BLaER1 treated with 17β-estradiol and CSF1 and Interleukin-3, amounts not matched to agents 10 nM and 100 nM (cell line): ENCODE data around the gene BHLHE41.

Experiments used
- H3K27ac ChIP-seq, 11 experiments: shearing (Covaris generic); formaldehyde crosslinking; 2 replicates each; pipeline ENCODE4 v1.8.1; 2022
- H3K27me3 ChIP-seq, 11 experiments: shearing (Covaris generic); formaldehyde crosslinking; 2 replicates each; pipeline ENCODE4 v1.8.1; 2022
- H3K36me3 ChIP-seq, 11 experiments: shearing (Covaris generic); formaldehyde crosslinking; 2 replicates each; pipeline ENCODE4 v1.8.1; 2022
- H3K4me1 ChIP-seq, 10 experiments: shearing (Covaris generic); formaldehyde crosslinking; 2 replicates each; pipeline ENCODE4 v1.8.1; 2022
- H3K4me2 ChIP-seq, 11 experiments: shearing (Covaris generic); formaldehyde crosslinking; 2 replicates each; pipeline ENCODE4 v1.8.1; 2022
- H3K4me3 ChIP-seq, 10 experiments: shearing (Covaris generic); formaldehyde crosslinking; 2 replicates each; pipeline ENCODE4 v1.8.1; 2022
- H3K9ac ChIP-seq, 11 experiments: shearing (Covaris generic); formaldehyde crosslinking; 2 replicates each; pipeline ENCODE4 v1.8.1; 2022
- H3K9me3 ChIP-seq, 11 experiments: shearing (Covaris generic); formaldehyde crosslinking; replicated peaks in 1 of 11; 2 replicates each; pipeline ENCODE4 v1.8.1; 2022
- H4K20me1 ChIP-seq, 11 experiments: shearing (Covaris generic); formaldehyde crosslinking; 2 replicates each; pipeline ENCODE4 v1.8.1; 2022
- Cebpa-rat ChIP-seq, 11 experiments: shearing (Covaris generic); IDR thresholded peaks; 2 replicates each; pipeline ENCODE4 v1.8.1; 2022

Gene BHLHE41

GRCh38 chr12:26135571-26135970 is 10.7 kb upstream of the BHLHE41 start:
- no peak overlapping the region for H3K27ac ChIP-seq
- H3K4me1 ChIP-seq = peaks cover 0 to 21% (median 0%) of the 10 kb centered on the region in 10 experiments; a peak in 6 of 20 replicates
- no peaks in the 10 kb centered on the region for H3K36me3 ChIP-seq
- no peak overlapping the region for H3K4me2 ChIP-seq
- no peak overlapping the region for H3K9ac ChIP-seq
- H3K4me3 ChIP-seq = no peak overlapping the region
- TF ChIP-seq Cebpa-rat (IDR thresholded peaks at IDR 0.05) = no peak
- H4K20me1 ChIP-seq = no peaks in the 10 kb centered on the region; a peak in 1 of 22 replicates
- H3K27me3 ChIP-seq = peaks cover 0 to 14% (median 3%) of the 10 kb centered on the region in 11 experiments; a peak in 7 of 22 replicates
- H3K9me3 ChIP-seq = no peaks in the 10 kb centered on the region

DNA sequence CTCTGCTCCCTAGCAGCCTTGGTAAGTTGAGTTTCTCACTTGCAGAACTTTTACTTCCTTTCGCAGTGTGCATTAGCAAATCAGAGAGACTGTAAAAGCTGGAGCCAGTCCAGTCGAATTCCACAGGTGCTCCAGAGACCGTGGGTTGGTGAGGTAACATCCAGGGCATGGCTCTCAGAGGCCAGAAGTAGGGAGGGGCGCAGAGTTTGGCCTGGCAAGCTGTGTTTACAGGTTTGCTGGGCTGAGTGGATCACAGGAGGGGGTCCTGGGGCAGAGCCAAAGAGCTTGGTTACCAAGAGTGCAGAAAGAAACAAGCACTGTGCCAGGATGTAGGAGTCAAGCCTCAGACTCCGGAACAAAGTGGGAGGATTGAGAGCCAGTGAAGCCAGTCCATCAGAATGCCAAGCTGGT is 10.2 kb upstream of the BHLHE41 start:
- Histone ChIP-seq H3K9me3 (no peaks in the 10 kb centered on the region), H3K9ac (no peak overlapping the region), H3K4me3 (no peak overlapping the region), H3K27ac (no peak overlapping the region), H3K27me3 (peaks cover 0 to 19% (median 7%) of the 10 kb centered on the region in 11 experiments; a peak in 11 of 22 replicates), H3K36me3 (no peaks in the 10 kb centered on the region), H3K4me1 (peaks cover 0 to 27% (median 0%) of the 10 kb centered on the region in 10 experiments; a peak in 6 of 20 replicates), H4K20me1 (no peaks in the 10 kb centered on the region; a peak in 1 of 22 replicates), H3K4me2 (no peak overlapping the region)
- TF ChIP-seq Cebpa-rat (IDR thresholded peaks at IDR 0.05) = no peak

DNA sequence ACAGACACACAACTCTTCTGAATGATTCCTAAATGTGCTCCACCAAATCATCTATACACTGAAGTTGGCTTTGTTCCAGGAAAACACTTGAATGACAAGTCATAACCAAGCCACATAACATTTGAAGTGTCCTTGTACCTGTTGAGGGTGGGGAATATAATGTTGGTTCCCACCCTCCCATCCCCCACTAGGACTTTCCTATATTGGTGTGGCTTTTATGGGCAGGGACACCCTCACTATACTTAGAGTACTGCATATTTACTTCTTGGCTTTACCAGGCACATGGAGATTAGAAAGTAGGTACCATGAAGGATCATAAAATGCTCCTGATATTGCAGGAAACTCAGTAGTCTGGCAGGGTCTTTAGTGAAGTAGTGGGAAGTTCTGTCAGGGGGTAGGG is 9.7 kb upstream of the BHLHE41 start:
- H3K27ac ChIP-seq = no peak overlapping the region
- no peak for TF ChIP-seq Cebpa-rat (IDR thresholded peaks at IDR 0.05)
- no peaks in the 10 kb centered on the region for H3K9me3 ChIP-seq
- peaks cover 0 to 24% (median 12%) of the 10 kb centered on the region in 11 experiments; a peak in 16 of 22 replicates for H3K27me3 ChIP-seq
- no peak overlapping the region for H3K4me2 ChIP-seq
- H4K20me1 ChIP-seq = no peaks in the 10 kb centered on the region; a peak in 1 of 22 replicates
- H3K9ac ChIP-seq = no peak overlapping the region
- H3K36me3 ChIP-seq = no peaks in the 10 kb centered on the region
- peaks cover 0 to 29% (median 0%) of the 10 kb centered on the region in 10 experiments; a peak in 6 of 20 replicates for H3K4me1 ChIP-seq
- H3K4me3 ChIP-seq = no peak overlapping the region

DNA sequence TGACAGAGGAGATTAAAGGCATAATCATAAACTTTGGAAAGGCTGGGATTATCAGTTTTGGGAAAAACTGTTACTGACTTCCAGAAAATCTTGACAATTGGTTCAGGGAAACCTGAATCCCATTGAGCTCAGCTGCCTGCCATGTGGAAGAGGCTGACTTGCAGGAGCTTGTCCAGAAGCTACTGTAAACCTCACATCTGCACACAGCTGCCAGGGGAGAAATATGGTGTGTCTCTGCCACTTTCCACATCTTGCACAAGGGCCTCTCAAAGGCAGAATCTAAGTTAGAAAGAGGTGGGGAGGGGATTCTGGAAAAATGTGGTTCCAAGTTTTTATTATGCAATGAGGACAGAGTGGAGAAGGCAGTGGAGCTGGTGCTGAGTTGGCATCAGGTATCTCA is 8.7 kb upstream of the BHLHE41 start:
- no peak overlapping the region for H3K4me2 ChIP-seq
- H3K9me3 ChIP-seq = no peaks in the 10 kb centered on the region
- no peaks in the 10 kb centered on the region for H3K36me3 ChIP-seq
- H3K4me1 ChIP-seq = peaks cover 0 to 29% (median 0%) of the 10 kb centered on the region in 10 experiments; a peak in 6 of 20 replicates
- H3K4me3 ChIP-seq = no peak overlapping the region
- H3K9ac ChIP-seq = no peak overlapping the region
- peaks cover 10 to 34% (median 22%) of the 10 kb centered on the region in 11 experiments for H3K27me3 ChIP-seq
- H4K20me1 ChIP-seq = no peaks in the 10 kb centered on the region; a peak in 1 of 22 replicates
- no peak overlapping the region for H3K27ac ChIP-seq
- no peak for TF ChIP-seq Cebpa-rat (IDR thresholded peaks at IDR 0.05)

DNA sequence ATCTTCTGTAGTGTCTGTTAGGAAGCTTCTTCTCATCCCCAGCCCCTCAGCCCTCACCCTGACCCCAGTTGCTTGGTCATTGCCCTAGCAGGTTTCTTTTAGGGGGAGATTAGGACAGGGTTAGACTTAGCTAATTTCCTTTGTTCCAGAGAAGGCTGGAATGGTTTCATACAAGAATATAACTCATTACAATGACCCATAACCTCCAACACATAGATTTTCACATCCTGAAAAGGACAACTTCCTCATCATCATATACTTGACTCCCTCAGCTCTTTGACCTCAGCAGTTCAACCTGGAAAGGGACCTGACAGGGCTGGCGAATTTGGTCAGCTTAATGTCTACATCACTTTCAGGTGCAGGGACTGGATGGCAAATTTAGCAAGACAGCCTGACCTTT is 8.0 kb upstream of the BHLHE41 start:
- Histone ChIP-seq H4K20me1 (no peaks in the 10 kb centered on the region; a peak in 1 of 22 replicates), H3K36me3 (no peaks in the 10 kb centered on the region), H3K9me3 (no peaks in the 10 kb centered on the region), H3K4me1 (peaks cover 0 to 29% (median 0%) of the 10 kb centered on the region in 10 experiments; a peak in 6 of 20 replicates), H3K9ac (no peak overlapping the region), H3K4me3 (no peak overlapping the region), H3K4me2 (peak overlapping the region in 2 of 11 experiments; percentile 22 to 27; a peak in 2 of 22 replicates), H3K27ac (no peak overlapping the region), H3K27me3 (peaks cover 17 to 41% (median 28%) of the 10 kb centered on the region in 11 experiments)
- TF ChIP-seq Cebpa-rat (IDR thresholded peaks at IDR 0.05) = no peak

GRCh38 chr12:26131936-26132335 is 7.1 kb upstream of the BHLHE41 start:
- Histone ChIP-seq H3K27ac (no peak overlapping the region), H3K4me1 (peaks cover 0 to 35% (median 1%) of the 10 kb centered on the region in 10 experiments; a peak in 9 of 20 replicates), H3K9ac (no peak overlapping the region), H3K4me2 (peak overlapping the region in 2 of 11 experiments; percentile 50 to 55; a peak in 3 of 22 replicates), H3K27me3 (peaks cover 26 to 50% (median 38%) of the 10 kb centered on the region in 11 experiments), H3K9me3 (no peaks in the 10 kb centered on the region), H3K4me3 (no peak overlapping the region), H3K36me3 (no peaks in the 10 kb centered on the region), H4K20me1 (peaks cover 0 to 6% (median 0%) of the 10 kb centered on the region in 11 experiments; a peak in 4 of 22 replicates)
- no peak for TF ChIP-seq Cebpa-rat (IDR thresholded peaks at IDR 0.05)

GRCh38 chr12:26130728-26131127 is 5.9 kb upstream of the BHLHE41 start:
- Histone ChIP-seq H3K36me3 (no peaks in the 10 kb centered on the region), H3K4me1 (peaks cover 4 to 38% (median 10%) of the 10 kb centered on the region in 10 experiments; a peak in 13 of 20 replicates), H3K27me3 (peaks cover 33 to 62% (median 50%) of the 10 kb centered on the region in 11 experiments), H3K4me2 (peak overlapping the region in 3 of 11 experiments; percentile 25 to 55 (median 50); a peak in 7 of 22 replicates), H3K27ac (no peak overlapping the region), H3K9me3 (no peaks in the 10 kb centered on the region), H3K9ac (no peak overlapping the region), H4K20me1 (peaks cover 0 to 18% (median 6%) of the 10 kb centered on the region in 11 experiments; a peak in 10 of 22 replicates), H3K4me3 (no peak overlapping the region)
- no peak for TF ChIP-seq Cebpa-rat (IDR thresholded peaks at IDR 0.05)

DNA sequence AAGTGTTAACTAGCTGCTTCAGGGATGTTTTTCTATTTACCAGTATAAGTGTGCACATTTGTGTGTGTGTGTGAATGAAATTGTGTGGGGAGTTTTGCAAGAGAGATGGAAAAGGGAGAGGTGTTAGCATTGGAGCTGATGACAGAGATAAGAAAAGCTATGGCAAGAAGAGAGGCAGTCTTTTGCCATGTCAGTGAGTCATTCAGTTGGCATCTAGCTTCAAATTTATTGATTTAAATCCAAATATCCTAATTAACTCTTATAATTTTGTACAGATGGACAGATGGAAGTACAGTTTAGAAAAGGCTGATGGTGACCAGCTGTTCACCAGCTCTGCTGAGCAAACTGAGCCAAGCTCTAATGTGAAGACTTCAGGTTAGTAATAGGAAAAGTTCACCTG is 3.3 kb upstream of the BHLHE41 start:
- Histone ChIP-seq H3K27ac (no peak overlapping the region), H3K36me3 (no peaks in the 10 kb centered on the region), H3K9ac (no peak overlapping the region), H3K27me3 (peaks cover 49 to 88% (median 75%) of the 10 kb centered on the region in 11 experiments), H3K4me1 (peaks cover 15 to 42% (median 20%) of the 10 kb centered on the region in 10 experiments; a peak in 19 of 20 replicates), H3K9me3 (no peaks in the 10 kb centered on the region), H4K20me1 (peaks cover 0 to 38% (median 17%) of the 10 kb centered on the region in 11 experiments; a peak in 16 of 22 replicates), H3K4me3 (no peak overlapping the region), H3K4me2 (no peak overlapping the region)
- TF ChIP-seq Cebpa-rat (IDR thresholded peaks at IDR 0.05) = no peak

DNA sequence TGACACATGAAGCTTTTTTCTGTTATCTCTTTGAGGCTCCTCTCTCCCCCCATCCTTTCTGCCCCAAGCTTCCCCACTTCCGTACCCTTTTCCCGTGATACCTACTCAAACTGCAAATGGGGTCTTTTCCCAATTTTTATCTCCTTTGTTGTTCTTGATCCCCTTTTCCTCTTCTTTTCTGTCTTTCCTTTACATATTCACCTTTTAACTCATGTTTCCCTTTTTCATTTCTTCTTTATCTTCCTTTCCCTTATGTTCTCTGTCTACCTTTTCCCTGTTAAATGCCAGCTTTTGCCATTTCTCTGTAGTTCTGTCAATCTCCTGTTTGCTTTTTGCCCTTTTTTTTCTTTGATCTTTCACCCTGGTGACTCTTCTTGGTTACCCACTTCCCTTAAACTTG is 2.6 kb upstream of the BHLHE41 start:
- Histone ChIP-seq H3K27ac (no peak overlapping the region), H3K9ac (no peak overlapping the region), H3K36me3 (no peaks in the 10 kb centered on the region), H3K9me3 (no peaks in the 10 kb centered on the region), H3K4me1 (peaks cover 21 to 44% (median 27%) of the 10 kb centered on the region in 10 experiments), H3K4me3 (no peak overlapping the region; a peak in 1 of 20 replicates), H3K4me2 (peak overlapping the region in 3 of 11 experiments; percentile 91 to 99 (median 98); a peak in 4 of 22 replicates), H3K27me3 (peaks cover 56 to 95% (median 83%) of the 10 kb centered on the region in 11 experiments), H4K20me1 (peaks cover 0 to 45% (median 25%) of the 10 kb centered on the region in 11 experiments; a peak in 16 of 22 replicates)
- TF ChIP-seq Cebpa-rat (IDR thresholded peaks at IDR 0.05) = no peak
